HTERT RPE-1 (cell line): ENCODE data around the gene SUN2.

Experiments used
- in situ Hi-C: fragments of 300-500 bp; cut with MboI; formaldehyde crosslinking; loops from 4 replicates; pipeline ENCODE4 v1.14.3; 2020; ENCODE audit warnings: low sequenced_read_pairs

SUN2 gene

GRCh38 chr22:38777087-38777671, 21.4 kb upstream of the SUN2 start:
- in situ Hi-C loops = no loop called here

DNA sequence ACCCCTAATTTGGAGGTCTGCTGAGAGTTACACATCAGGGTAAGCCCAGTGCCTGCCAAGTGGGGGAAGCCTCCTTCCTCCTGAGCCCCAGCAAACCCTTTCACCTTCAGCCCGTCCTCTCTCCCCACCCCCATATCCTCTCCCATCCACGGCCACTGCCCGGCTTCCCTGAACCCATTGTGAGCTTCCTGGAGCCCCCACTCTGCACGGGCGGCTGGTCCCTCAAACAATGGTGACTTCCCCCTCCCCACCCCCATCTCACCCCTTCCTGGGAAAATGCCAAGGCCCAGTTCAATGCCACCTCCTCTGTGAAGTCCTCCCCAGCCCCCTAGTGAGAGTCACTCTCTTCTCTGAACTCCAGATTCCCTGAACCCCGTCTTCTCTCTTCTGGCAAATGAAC, 20.3 kb upstream of the SUN2 start:
- in situ Hi-C loops = no loop called here

DNA sequence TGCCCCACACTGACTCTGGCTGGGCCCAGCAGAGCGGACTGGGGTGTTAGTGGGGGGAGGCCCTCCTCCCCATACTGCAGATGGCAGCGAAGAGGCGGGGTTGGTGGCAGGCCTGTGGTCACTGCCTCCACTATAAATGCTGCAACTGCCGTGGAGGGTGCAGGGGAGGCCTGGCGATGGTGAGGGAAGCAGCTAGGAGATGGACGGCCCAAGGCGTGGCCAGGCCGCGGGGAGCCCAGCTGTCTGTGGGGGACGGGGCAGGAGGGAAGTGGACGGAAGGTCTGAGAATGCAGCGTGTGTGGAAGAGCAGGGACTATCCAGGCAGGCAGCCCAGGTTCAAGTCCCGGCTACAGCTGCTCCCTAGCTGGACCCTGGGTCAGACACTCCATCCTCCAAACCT, 19.9 kb upstream of the SUN2 start:
- in situ Hi-C loops = no loop called here

GRCh38 chr22:38774496-38775166, 18.8 kb upstream of the SUN2 start:
- in situ Hi-C loops = no loop called here

DNA sequence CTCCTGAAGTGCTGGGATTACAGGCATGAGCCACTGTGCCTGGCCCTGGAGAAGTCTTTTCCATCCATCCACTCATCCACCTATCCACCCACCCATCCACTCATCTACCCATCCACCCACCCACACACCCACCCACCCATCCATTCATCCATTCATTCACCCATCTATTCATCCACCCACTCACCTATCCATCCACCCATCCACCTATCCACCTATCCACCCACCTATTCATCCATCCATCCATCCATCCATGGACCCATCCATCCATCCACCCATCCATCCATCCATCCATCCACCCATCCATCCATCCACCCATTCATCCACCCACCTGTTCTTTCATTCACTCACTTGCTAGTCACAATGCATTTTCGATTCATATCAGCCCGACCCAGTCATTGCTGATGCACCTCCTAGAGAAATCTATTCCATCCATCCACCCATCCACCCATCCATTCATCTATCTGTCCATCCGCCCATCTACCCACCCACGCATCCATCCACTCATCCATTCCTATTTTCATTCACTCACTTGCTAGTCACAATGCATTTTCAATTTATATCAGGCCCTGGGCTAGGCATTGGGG, 17.7 kb upstream of the SUN2 start:
- in situ Hi-C loops = no loop called here

DNA sequence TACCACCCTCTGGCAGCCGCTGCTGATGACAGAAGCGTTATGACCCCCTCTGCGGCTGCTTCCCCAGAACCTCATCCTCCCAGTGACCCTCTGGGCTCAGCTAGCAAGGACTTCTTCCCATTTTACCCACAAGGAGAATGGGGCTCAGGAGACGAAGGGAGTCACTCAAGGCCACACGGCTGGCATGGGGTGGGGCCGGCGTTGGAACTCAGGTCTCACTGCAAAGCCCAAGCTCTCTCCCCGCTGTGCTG, 16.8 kb upstream of the SUN2 start:
- in situ Hi-C loops = no loop called here

DNA sequence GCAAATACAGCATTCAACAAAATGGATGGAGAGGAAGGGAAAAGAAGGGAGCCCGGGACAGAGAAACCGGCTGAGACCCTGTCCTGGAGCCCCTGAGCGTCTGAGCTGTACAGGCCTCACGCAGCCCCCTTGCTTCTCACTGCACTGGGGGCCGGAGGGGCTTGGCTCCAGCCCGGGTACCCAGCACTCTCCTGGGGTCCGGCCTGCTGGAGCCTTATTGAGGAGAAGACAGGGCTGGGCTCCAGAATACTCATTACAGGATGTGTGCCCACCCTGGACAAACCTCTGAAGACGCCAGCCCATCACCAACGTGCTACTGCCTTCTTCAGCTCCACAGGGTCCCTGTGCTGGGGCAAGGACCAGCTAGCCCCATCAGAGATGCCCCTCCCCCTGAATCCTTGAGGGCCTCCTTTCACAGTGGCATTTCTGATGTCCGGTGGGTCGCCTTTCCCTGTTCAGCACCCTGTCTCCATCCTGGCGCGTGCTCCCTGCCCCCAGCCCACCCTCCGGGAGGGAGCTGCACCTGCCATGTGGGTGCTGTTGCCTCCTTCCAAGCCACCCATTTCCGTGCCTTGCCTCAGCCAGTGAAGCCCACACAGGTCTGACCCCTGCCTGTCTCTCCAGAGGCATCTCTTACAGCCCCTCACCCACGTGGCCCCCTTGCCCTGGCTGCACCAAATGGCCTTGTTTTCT, 14.6 kb upstream of the SUN2 start:
- in situ Hi-C loops = no loop called here

DNA sequence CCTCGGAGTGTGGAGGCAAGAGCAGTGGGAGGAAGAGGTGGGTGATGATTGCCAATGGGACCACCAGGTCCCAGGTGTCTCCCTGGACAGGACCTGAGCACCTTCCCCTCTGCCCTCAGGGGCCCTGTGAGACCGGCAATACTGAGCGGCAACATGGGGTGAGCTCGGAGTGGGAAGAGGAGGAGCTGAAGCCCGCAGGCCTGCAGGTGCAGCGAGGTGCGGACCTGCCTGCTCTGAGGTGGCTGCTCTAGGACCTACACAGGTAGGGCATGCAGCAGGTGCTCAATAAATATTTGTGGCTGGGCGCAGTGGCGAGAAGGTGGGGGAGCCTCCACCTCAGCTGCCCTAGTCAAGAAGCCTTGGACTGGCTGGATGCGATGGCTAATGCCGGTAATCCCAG, 12.2 kb upstream of the SUN2 start:
- in situ Hi-C loops = no loop called here

GRCh38 chr22:38767313-38767712, 11.5 kb upstream of the SUN2 start:
- in situ Hi-C loops = no loop called here

DNA sequence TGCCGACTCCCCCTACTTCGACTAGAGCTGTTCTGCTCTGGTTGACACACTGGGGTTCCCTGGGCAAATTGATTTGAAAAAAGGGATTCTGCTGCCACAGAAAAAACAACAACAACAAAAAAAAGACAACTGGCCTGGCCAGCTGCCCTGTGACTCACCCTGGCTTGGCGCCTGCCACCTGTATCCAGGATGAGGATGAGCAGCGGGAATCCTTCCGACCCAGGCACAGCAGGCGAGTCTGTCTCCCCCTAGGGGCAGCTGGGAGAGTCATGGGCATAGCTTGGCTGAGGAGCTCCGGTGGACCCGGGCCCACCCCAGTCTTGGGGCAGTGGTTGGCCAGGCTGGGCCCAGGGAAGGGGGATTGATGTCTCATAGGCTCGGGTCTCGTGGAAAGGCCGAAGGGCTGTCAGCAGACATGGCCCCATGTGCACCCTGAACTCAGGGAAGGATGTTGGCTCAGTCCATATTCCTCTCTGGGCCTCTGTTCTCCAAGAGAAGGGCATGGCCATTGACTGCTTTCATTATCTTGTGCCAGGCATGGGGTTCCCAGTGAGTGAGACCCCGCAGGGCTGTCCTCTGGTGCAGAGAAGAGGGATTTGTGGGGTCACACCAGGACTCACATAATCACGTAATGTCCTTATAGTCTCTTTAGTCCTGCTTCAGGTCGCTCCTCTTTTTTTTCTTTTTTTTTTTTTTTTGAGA, 10.4 kb upstream of the SUN2 start:
- in situ Hi-C loops = no loop called here

- in situ Hi-C loops = no loop called here
Observed at GRCh38 chr22:38762551-38762983, 6.8 kb upstream of the SUN2 start.

DNA sequence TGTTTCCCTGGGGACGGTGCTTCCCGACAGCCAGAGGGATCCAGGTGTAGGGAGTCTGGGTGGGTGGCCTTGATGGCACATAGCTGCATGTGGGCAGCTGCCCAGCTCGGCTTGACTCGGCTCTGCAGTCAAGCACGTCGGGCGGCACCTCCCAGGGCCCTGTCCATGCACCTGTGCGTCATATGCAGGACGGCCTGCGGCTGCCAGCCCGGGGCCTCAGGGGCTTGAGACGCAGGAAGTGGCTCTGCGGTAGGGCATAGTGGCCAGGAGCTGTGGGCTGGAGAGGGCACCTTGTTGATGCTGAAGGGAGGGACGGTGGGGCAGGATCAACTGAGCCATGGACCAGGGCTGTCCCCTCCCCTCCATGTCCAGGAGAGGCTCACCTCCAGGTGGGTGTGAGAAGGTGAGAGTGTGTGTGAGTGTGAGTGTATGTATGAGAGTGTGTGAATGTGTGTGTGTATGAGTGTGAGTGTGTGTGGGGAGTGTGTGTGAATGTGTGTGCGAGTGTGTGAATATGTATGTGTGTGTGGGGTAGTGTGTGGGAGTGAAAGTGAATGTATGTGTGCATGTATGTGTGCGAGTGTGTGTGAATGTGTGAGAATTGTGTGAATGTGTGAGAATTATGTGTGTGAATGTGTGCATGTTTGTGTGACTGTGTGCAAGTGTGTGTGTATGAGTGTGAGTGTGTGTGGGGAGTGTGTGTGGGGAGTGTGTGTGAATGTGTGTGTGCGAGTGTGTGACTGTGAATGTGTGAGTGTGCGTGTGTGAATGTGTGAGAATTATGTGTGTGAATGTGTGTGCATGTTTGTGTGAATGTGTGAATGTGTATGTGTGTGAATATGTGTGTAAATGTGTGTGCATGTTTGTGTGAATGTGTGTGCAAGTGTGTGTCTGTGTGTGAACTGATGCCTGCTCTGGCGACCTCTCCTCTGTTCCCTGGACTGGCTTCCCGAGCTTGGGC, 5.7 kb upstream of the SUN2 start:
- in situ Hi-C loops = no loop called here

- in situ Hi-C loops = no loop called here
Observed at GRCh38 chr22:38760477-38761201, 4.8 kb upstream of the SUN2 start.

DNA sequence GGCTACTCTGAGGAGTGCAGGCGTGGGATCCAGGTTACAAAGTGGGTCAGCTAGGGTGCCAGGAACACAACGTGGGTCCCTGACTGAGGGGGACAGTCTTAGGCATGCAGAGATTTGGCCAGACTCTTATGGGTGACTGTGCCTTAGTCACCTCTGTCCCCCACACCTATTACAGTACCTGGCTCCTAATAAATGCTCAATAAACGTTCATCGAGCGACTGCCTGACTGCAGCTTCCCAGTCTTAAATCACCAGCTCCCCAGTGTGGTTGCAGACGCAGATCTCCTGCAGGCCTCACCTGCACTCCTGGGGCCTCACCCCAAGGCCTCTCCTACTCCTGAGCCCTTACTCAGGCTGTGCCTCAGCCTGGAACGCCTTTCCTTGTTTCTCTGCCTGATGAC, 3.2 kb upstream of the SUN2 start:
- in situ Hi-C loops = no loop called here

- in situ Hi-C loops = no loop called here
Observed at GRCh38 chr22:38758276-38758945, 2.6 kb upstream of the SUN2 start.

DNA sequence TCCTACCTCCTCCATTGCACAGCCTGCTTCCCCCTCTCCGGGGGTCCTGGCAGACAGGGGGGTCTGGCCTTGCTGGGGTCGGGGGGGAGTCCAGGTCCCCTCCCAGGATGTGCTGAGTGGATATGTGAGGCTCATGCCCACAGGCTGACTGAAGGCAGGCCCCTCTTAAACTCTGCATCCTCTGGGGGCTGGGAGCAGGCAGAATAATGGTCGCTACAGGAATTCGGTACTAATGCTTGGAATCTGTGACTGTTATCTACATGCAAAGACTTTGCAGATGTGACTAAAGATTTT, 1.6 kb upstream of the SUN2 start:
- in situ Hi-C loops = no loop called here

DNA sequence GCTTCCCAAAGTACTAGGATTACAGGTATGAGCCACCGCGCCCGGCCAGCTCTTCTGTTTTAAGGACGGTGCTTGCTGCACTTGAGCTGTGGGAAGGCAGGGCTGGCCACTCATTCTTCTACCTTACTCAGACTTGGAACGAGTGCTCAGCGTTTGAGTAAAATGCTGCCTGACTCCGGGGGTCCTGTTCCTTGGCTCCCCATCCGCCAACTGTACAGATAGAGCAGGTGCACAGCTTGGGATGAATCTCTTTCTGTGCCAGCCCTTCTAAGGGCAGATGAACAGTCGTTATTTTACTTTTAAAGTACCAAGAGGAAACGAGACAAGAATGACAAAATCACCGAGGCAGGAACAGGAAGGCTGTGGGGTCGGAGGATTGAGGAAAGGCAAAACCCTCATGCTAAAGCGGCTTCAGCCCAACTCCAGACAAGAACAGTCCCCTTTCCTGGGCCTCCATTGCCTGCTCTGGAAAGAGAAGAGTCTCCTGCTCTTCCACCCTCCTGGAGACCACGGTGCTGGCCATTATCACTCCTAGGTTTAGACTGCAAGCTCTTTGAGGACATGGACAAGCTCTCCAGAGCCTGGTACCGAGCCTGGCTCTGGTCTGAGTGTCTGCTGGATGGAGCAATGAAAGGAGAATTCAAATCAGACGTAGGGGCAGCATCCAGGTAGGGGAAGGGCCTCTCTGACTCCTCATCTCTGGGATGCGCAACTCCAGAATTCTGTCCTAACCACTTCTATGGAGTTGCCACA, 1.1 kb upstream of the SUN2 start:
- in situ Hi-C loops = no loop called here

- in situ Hi-C loops = no loop called here
Observed at GRCh38 chr22:38755155-38755910, 465 bp downstream of the SUN2 start.
